Epidermal melanocyte (primary cell): ENCODE data around the gene RAB23.

Experiments
- DNase-seq: peaks from one replicate; pipeline ENCODE4 v3.0.0; 2011; ENCODE audit warnings: low spot score; ENCODE audit not compliant: insufficient read length

RAB23 gene

DNA sequence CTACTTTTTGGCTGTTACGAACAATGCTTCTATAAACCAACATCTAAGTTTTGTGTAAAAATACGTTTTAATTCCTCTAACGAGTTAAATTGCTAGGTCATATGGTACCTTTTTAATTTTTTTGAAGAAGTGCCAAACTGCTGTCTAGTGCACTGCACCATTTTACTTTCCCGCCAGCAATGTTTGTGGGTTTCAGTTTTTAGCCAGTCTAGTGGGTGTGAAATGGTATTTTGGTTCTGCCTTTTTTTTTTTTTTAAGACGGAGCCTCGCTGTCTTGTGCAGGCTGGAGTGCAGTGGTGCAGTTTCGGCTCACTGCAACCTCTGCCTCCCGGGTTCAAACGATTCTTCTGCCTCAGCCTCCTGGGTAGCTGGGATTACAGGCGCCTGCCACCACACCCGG, 84.1 kb downstream of the RAB23 start:
- no peak for DNase-seq

GRCh38 chr6:57137350-57137749, 84.8 kb downstream of the RAB23 start:
- no peak for DNase-seq
